ENCODE measurements around the gene FRMD7.

- TF ChIP-seq CTCF (IDR thresholded peaks at IDR 0.05) (no peak), POLR2AphosphoS5 (IDR thresholded peaks at IDR 0.05) (no peak), POLR2A (IDR thresholded peaks at IDR 0.05) (no peak)
Measured at GRCh38 chrX:132119283-132119682, 8.5 kb downstream of the FRMD7 start.
